Measurements from ENCODE around the gene SSBP3.
"Not testable (repeated sequence)": the region's sequence is repeated elsewhere in the genome, so short reads cannot be mapped to it uniquely, and the experiment has no call there.

SSBP3 gene

GRCh38 chr1:54348700-54349021 lies 57.5 kb downstream of the SSBP3 start:
- no peak for DNase-seq (ENCODE audit: low read depth in 3 of 3)

GRCh38 chr1:54347955-54348699 lies 58.1 kb downstream of the SSBP3 start:
- DNase-seq (ENCODE audit: low read depth in 3 of 3): no peak

GRCh38 chr1:54347261-54347954 lies 58.8 kb downstream of the SSBP3 start:
- DNase-seq (ENCODE audit: low read depth in 3 of 3): no peak

GRCh38 chr1:54345548-54345947 lies 60.6 kb downstream of the SSBP3 start:
- DNase-seq (ENCODE audit: low read depth in 3 of 3): not testable (repeated sequence)

GRCh38 chr1:54345116-54345515 lies 61.1 kb downstream of the SSBP3 start:
- DNase-seq (ENCODE audit: low read depth in 3 of 3): no peak

GRCh38 chr1:54342742-54343687 lies 63.2 kb downstream of the SSBP3 start:
- DNase-seq (ENCODE audit: low read depth in 3 of 3): no peak

GRCh38 chr1:54342288-54342687 lies 63.9 kb downstream of the SSBP3 start:
- DNase-seq (ENCODE audit: low read depth in 3 of 3): no peak

- no peak for DNase-seq (ENCODE audit: low read depth in 3 of 3)
Observed at GRCh38 chr1:54341763-54342162, 64.4 kb downstream of the SSBP3 start.

GRCh38 chr1:54340878-54341277 lies 65.3 kb downstream of the SSBP3 start:
- no peak for DNase-seq (ENCODE audit: low read depth in 3 of 3)

- DNase-seq (ENCODE audit: low read depth in 3 of 3): no peak
Observed at GRCh38 chr1:54340434-54340833, 65.8 kb downstream of the SSBP3 start.

- DNase-seq (ENCODE audit: low read depth in 3 of 3): no peak
Observed at GRCh38 chr1:54339126-54339525, 67.1 kb downstream of the SSBP3 start.

GRCh38 chr1:54338464-54338863 lies 67.7 kb downstream of the SSBP3 start:
- no peak for DNase-seq (ENCODE audit: low read depth in 3 of 3)

- no peak for DNase-seq (ENCODE audit: low read depth in 3 of 3)
Observed at GRCh38 chr1:54337928-54338327, 68.3 kb downstream of the SSBP3 start.

- DNase-seq (ENCODE audit: low read depth in 3 of 3): no peak
Observed at GRCh38 chr1:54337034-54337433, 69.2 kb downstream of the SSBP3 start.

- DNase-seq (ENCODE audit: low read depth in 3 of 3): no peak
Observed at GRCh38 chr1:54336116-54336515, 70.1 kb downstream of the SSBP3 start.

GRCh38 chr1:54335755-54336108 lies 70.5 kb downstream of the SSBP3 start:
- no peak for DNase-seq (ENCODE audit: low read depth in 3 of 3)

GRCh38 chr1:54335011-54335754 lies 71.0 kb downstream of the SSBP3 start:
- no peak for DNase-seq (ENCODE audit: low read depth in 3 of 3)

GRCh38 chr1:54332781-54333585 lies 73.2 kb downstream of the SSBP3 start:
- no peak for DNase-seq (ENCODE audit: low read depth in 3 of 3)

- DNase-seq (ENCODE audit: low read depth in 3 of 3): no peak
Observed at GRCh38 chr1:54331843-54332463, 74.2 kb downstream of the SSBP3 start.

- no peak for DNase-seq (ENCODE audit: low read depth in 3 of 3)
Observed at GRCh38 chr1:54331091-54331772, 75.0 kb downstream of the SSBP3 start.

All from stimulated activated CD4-positive, alpha-beta T cell treated with anti-CD3 and anti-CD28 coated beads, TNF-alpha, amount 100 ng/mL, for 48 hours (primary cell).